HG03432 (cell line): Measurements from ENCODE around the gene PRKAG2.
A peak's percentile ranks its signal among the peaks of the same experiment; 100 is the strongest.
"Not testable (repeated sequence)": the region's sequence is repeated elsewhere in the genome, so short reads cannot be mapped to it uniquely, and the experiment has no call there.

Experiments
- ATAC-seq: cut with Tn5 transposase; IDR thresholded peaks from one replicate; pipeline ENCODE4 v1.9.1; 2021; ENCODE audit warnings: mild to moderate bottlenecking, moderate library complexity; ENCODE audit not compliant: unreplicated experiment

PRKAG2 gene

DNA sequence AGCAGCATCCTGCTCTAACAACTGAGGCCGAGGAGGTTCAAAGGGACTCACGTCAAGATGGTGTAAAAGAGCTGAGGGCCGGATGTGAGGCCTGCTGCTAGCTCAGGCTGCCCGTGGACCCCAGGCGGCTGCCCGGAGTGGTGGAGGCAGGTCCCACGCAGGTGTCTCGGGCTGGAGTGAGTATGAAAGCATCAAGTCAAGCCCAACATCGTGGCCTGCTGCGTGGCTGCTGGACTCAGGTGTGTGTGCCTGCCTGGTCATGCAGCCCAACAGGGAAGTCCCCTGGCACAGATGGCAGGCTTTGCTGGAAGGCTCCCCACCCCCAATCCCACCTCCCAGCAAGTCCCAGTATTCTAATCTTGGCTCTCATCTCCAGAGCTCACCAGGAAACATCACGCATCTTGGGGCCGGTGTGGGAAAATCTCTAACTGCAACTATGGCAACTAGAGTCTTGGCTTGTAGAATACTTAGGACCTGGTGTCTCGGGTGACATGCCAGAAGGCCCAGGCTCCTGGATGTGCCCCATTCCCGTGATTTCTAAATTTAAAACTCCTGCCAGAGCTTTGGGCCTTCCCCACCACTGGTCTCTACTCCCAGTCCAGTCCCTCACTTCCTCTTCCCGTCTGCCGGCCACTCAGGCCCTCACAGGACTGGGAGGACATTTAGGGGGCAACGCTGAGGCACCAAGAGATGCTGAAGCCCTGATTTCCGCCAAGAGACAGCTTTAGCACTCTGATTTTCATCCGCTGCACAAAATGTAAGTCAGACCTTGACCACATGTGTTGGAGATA is 85.9 kb downstream of the PRKAG2 start:
- no peak for ATAC-seq

- no peak for ATAC-seq
Observed at GRCh38 chr7:151790095-151790829, 86.7 kb downstream of the PRKAG2 start.

- ATAC-seq, result no peak
Observed at GRCh38 chr7:151789380-151789947, 87.5 kb downstream of the PRKAG2 start.

DNA sequence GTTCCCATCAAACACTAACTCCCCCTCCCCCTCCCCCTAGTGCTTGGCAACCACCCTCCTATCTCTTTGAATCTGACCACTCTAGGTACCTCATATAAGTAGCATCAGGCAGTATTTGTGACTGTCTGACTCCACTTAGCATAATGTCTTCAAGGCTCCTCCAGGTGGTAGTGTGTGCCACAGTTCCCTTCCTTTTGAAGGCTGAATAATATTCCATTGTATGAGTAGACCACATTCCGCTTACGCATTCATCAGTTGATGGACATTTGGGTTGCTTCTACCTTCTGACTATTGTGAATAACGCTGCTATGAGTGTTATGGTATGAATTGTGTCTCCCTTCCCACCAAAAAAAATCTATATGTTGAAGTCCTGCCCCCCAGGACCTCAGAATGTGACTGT is 89.6 kb downstream of the PRKAG2 start:
- ATAC-seq, result no peak

DNA sequence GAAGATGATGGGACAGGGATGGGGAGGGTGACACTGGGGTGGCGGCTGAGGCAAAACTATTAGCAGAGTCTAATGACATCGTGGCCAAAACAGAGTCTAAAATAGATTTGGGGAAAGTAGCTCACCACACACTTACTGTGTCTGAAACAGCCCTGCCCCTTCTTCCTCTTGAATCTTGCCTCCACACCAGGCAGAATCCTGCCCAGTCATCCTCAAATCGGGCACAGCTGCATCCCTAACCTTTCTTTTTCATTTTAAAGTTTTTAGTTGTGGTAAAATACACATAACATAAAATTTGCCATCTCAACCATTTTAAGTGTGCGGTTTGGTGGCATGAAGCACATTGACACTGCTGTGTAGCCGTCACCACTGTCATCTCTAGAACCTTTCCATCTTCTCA is 90.0 kb downstream of the PRKAG2 start:
- ATAC-seq, result no peak

- ATAC-seq, result no peak
Observed at GRCh38 chr7:151786241-151786640, 90.7 kb downstream of the PRKAG2 start.

DNA sequence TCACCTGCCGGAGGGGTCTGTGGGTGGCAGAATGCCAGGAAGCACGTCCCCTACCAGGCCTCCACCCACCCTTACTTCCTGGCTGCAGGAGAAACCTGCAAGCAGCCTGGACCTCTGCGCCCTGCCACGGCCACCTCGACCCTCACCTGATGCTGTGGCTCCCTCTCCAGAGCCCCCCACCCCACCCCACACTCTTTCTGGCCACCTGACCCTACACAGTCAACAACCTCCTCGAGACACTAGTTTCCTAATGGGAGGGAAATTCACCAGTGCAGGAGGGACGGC is 91.3 kb downstream of the PRKAG2 start:
- ATAC-seq, result no peak

DNA sequence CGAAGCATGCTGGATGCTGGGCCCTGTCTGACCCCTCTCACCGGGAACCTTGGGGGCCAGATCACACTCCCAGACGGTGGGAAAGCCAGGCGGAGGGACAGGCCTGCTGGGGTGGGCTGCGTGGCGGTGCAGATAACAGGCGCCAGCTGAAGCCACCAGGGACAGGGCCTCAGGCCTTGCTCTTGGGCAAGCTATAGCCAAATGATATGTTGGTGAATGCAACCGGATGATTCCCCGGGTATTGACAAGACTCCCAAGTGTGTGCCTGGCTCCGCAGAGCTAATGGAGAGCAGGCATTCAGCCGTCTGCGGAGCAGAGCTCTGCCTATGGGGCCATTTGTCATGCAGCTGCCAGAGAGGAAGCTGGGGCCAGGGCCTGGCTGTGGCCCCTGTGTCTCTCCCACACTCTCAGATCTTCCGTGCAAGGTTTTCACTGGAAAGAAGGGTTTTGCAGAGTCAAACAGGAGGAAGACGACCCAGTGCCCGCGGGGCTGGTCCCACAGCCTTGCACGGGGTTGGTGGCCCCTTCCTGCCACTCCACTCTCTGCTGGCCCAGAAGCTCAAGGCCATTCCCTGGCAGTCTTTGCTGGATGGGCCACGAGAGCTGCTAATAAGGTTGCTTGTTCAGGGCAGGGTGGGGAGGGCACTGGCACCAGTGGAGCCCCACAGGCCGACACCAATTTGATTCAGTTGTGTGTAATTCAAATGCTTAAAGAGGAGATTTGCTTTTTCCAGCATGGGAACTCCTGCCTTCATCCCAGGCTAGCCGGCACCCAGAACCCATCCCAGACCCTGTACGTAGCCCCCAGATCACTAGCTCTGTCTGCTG is 91.8 kb downstream of the PRKAG2 start:
- no peak for ATAC-seq

GRCh38 chr7:151783958-151784575 is 92.8 kb downstream of the PRKAG2 start:
- ATAC-seq, result no peak

DNA sequence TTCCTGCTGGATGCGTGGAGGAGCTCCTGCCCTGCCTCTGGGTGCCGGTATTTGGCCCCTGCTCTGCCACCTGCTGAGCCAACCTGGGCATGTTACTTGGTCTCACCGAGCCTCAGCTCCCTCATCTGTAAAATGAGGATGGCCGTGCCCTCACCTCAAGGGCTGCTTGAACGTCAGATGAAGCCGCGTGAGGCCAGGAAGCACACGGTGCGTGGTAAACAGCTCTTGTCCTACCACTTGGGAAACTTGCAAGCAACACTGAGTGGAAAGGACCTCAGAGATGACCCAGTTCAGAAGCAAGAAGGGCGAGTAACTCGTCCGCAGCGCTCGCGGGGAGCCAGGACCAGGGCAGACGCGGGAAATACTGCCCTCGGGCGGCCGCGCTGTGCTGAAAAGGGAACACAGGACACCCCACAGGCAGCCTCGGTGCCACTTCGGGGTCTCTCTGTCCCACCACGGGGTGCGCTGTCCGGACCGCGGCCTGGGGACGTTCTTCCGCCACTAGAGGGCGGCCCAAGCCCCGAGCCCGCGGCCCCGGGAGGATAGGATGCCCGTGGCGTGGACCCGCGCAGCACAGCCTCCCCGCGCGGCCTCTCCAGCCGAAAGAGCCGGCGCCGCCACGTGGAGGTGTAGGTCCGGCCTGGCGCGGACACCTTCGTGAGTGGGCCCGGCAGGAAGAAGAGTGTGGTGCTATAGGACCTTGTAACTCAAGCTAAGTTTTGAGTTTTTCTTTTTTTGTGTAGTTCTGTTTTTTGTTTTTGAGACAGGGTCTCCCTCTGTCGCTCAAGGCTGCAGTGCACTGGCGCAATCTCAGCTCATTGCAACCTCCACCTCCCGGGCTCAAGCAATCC is 94.1 kb downstream of the PRKAG2 start:
- ATAC-seq, result peak; percentile 84

DNA sequence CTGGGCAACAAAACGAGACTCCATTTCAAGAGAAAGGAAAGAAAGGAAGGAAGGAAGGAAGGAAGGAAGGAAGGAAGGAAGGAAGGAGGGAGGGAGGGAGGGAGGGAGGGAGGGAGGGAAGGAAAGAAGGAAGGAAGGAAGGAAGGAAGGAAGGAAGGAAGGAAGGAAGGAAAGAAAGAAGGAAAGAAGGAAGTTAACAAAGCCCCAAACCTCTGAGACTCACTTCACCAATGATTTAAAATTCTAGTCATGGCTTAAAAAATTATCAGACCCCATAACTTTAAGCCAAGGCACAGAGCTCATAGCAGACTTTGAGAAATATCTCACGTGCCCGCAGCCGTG is 94.7 kb downstream of the PRKAG2 start:
- ATAC-seq, result not testable (repeated sequence)

DNA sequence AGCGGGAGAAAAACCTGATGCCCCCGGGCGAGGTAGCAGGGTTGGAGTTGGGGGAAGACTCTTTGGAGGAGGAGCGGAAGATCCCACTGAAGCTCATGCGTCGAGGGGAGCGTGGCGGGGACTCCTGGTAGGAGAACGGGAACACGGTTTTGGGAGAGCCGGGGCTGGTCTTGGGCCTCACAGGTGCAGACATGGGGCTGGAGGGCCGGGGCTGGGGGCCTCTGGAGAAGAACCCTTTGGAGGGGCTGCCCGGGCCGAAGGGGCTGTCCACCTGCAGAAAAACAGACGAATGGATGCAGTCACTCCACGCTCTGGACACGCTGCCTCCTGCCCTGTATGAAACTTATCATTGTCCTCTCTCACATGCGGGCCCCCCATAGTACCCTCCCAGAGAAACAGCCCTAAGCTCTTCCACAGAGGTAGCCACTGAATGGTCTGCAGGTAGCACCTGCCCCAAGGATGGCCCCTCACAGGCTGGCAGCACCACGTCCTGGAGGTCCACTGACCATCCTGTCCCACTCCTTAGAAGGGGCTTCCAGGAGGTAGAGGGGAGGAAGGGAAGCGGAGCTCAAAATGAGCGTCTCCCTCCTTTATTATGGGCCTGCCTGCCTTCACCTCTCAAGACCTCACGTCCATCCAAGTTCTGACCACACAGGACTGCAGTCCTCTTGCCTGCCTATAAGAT is 95.6 kb downstream of the PRKAG2 start:
- no peak for ATAC-seq

DNA sequence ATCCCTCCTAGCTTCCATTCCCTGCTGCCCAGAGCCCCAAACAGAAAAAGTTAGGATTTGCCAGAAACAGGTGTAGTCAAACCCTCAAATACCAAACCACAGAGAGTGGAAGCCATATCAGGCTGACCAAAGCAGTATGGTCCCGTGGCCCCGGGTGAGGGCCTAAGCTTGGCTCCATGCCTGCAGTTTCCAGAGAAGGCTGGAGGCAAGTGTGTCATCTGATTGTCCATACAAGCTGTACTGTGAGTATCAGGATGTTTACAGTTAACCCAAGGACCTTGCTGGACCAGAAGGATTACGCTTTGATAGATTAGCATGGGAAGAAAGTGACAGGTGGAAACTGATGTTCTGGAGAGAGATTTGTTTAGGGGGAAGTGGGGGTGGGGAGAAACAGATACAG is 96.3 kb downstream of the PRKAG2 start:
- ATAC-seq, result no peak

DNA sequence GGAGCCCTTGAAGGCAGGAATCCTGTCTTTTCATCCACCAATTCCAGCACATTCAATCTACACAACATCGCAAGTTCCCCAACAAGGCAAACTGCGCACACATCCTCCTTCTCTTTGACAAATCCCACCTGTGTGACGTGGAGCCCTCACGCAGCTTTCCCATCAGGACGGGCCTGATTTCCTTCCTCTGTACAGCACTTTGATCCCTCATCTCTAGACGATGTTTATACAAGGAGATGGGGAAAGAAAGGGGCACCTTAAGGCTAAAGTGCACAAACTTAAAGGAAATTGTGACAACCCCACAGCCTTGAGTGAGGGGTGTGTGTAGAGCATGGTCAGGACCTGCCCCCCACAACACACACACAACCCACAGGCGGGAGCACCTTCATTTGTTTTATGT is 97.2 kb downstream of the PRKAG2 start:
- no peak for ATAC-seq

- no peak for ATAC-seq
Observed at GRCh38 chr7:151779255-151779654, 97.7 kb downstream of the PRKAG2 start.

DNA sequence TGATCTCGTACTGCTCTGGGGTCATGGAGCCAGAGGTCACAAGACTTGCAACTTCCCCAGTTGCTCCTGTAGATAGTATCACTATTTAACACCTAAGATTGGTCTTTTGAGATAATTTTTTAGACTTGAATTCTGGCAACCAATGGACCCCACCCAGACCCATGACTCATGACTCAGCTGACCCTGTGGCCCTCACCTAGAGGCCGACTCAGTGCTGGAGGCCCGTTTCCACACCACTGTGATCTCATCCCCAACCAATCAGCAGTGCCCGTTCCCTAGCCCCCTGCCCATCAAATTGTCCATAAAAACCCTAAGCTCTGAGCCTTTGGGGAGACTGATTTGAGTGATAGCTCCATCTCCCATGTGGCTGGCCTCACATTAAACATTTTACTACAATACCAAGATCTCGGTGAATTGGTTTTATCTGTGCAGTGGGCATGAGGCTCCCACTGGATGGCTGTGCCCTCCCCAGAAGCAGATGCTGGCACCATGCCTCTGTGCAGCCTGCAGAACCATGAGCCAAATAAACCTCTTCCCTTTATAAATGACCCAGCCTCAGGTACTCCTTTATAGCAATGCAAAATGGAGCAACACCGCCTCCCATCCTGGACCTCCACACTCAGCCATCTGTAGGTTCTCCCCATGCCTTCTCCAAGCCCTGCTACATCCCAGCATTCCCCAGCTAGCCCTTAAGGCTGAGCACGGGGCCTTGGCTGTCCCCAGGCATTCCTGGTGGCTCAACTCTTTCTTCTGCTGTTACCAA is 98.8 kb downstream of the PRKAG2 start:
- ATAC-seq, result no peak

DNA sequence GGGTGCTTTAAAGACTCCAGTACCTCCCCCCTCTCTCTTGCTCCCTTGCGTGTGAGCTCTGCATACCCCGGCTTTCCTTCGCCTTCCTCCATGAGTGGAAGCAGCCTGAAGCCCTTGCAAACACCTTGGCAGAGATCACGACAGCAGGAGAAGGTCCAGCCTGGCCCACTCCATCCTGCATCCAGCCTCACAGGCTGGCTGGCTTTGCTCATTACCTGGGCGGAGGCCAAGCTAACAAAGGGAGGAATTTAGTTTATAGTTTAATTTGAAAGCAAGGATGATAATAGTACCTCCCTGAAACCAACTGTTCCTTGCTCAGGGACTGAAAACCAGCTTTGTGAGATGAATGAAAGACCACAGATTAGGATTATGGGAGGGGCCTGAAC is 99.4 kb downstream of the PRKAG2 start:
- ATAC-seq, result no peak

DNA sequence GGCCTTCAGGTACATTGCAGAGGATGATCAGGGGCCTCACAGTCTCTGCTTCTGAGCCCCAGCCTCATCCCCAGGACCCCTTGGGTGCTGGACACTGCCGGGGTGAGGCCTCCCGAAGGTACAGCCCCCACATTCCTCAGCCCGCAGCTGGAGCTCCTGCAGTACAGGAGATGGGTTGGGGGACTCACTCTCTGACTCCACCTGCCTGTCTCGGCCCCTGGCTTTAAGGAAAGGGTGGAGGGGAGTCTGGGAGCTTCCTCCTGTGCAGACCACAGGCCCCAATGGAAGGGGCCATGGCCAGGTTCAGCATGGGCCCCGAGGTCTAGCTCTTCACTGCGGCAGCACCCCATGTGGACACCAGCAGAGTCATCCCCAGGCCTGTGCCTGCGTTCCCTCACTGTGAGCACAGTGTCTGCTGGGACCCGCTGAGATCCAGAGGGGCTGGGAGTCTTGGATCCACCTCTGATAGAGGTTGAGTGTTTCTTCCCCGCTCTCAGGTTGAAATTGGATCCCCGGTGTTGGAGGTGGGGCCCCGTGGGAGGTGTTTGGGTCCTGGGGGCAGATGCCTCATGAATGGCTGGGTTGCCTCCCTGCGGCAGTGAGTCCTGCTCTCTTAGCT is 99.9 kb downstream of the PRKAG2 start:
- no peak for ATAC-seq

- no peak for ATAC-seq
Observed at GRCh38 chr7:151776446-151776845, 100.5 kb downstream of the PRKAG2 start.
